Hepatocyte (in vitro differentiated cells): ENCODE data around the gene NABP2.

Experiments
- EZH2 ChIP-seq: fragments of 200-600 bp; sonication (generic); IDR thresholded peaks from 2 replicates; pipeline ENCODE4 v1.6.1; 2016; ENCODE audit warnings: antibody characterized with exemption, mild to moderate bottlenecking, borderline replicate concordance
- EZH2phosphoT487 ChIP-seq: fragments of 200-600 bp; sonication (generic); IDR thresholded peaks from one replicate; pipeline ENCODE4 v1.6.1; 2018; ENCODE audit warnings: antibody characterized with exemption, mild to moderate bottlenecking, low read depth, moderate library complexity; ENCODE audit not compliant: unreplicated experiment, severe bottlenecking
- TF ChIP-seq, protein P1 (sequence below): fragments of 200-600 bp; sonication (generic); IDR thresholded peaks from 2 replicates; pipeline ENCODE4 v1.5.1; 2016; ENCODE audit warnings: antibody characterized with exemption, mild to moderate bottlenecking; ENCODE audit not compliant: poor library complexity

- TF ChIP-seq, protein P1, sequence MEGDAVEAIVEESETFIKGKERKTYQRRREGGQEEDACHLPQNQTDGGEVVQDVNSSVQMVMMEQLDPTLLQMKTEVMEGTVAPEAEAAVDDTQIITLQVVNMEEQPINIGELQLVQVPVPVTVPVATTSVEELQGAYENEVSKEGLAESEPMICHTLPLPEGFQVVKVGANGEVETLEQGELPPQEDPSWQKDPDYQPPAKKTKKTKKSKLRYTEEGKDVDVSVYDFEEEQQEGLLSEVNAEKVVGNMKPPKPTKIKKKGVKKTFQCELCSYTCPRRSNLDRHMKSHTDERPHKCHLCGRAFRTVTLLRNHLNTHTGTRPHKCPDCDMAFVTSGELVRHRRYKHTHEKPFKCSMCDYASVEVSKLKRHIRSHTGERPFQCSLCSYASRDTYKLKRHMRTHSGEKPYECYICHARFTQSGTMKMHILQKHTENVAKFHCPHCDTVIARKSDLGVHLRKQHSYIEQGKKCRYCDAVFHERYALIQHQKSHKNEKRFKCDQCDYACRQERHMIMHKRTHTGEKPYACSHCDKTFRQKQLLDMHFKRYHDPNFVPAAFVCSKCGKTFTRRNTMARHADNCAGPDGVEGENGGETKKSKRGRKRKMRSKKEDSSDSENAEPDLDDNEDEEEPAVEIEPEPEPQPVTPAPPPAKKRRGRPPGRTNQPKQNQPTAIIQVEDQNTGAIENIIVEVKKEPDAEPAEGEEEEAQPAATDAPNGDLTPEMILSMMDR: no peak
- TF ChIP-seq EZH2: no peak
- no peak for TF ChIP-seq EZH2phosphoT487
Measured at GRCh38 chr12:56192582-56192981, 31.6 kb upstream of the NABP2 start.
